ENCODE data around the gene SKI. TPM values are rescaled to one million over a fixed set of nuclear protein-coding genes. Genes with fewer than 3 reads are reported as not detected.

Gene SKI
- total RNA-seq, 1 experiment from 2014 or later, result 38.2 TPM

DNA sequence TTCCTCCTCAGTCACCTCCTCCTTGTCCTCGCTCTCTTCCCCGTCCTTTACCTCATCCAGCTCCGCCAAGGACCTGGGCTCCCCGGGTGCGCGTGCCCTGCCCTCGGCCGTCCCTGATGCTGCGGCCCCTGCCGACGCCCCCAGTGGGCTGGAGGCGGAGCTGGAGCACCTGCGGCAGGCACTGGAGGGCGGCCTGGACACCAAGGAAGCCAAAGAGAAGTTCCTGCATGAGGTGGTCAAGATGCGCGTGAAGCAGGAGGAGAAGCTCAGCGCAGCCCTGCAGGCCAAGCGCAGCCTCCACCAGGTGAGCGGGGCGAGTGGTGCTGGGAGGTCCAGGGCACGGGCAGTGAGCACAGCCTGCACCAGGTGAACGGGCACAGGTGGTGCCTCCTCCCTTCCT is 76.2 kb downstream of the SKI start:
- Histone ChIP-seq H3K4me3 (ENCODE audit: low read depth, low read length) (no peak overlapping the region), H3K4me1 (no peaks in the 10 kb centered on the region), H3K9me3 (no peaks in the 10 kb centered on the region), H3K36me3 (ENCODE audit: control insufficient read depth, insufficient read depth, low read length) (no peaks in the 10 kb centered on the region), H3K27me3 (replicated peaks; ENCODE audit: control insufficient read depth, insufficient read depth, low read length) (no peaks in the 10 kb centered on the region)
- H3K4me3 Mint-ChIP-seq (ENCODE audit: unreplicated experiment), result no peak overlapping the region
- peaks cover 43% of the 10 kb centered on the region for H3K36me3 Mint-ChIP-seq (ENCODE audit: insufficient read depth, unreplicated experiment)
- no peak overlapping the region for H3K27ac Mint-ChIP-seq (ENCODE audit: unreplicated experiment)
- H3K9me3 Mint-ChIP-seq (ENCODE audit: unreplicated experiment), result no peaks in the 10 kb centered on the region
- ChIA-PET POLR2A (no interaction called here), CTCF (no interaction called here)
- no peak for DNase-seq
- TF ChIP-seq, protein P1, sequence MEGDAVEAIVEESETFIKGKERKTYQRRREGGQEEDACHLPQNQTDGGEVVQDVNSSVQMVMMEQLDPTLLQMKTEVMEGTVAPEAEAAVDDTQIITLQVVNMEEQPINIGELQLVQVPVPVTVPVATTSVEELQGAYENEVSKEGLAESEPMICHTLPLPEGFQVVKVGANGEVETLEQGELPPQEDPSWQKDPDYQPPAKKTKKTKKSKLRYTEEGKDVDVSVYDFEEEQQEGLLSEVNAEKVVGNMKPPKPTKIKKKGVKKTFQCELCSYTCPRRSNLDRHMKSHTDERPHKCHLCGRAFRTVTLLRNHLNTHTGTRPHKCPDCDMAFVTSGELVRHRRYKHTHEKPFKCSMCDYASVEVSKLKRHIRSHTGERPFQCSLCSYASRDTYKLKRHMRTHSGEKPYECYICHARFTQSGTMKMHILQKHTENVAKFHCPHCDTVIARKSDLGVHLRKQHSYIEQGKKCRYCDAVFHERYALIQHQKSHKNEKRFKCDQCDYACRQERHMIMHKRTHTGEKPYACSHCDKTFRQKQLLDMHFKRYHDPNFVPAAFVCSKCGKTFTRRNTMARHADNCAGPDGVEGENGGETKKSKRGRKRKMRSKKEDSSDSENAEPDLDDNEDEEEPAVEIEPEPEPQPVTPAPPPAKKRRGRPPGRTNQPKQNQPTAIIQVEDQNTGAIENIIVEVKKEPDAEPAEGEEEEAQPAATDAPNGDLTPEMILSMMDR (IDR thresholded peaks at IDR 0.05; ENCODE audit: insufficient read depth in 1 of 2, low read depth in 1 of 2, low read length in 1 of 2, severe bottlenecking in 1 of 2, unreplicated experiment in 1 of 2), result no peak
- intact Hi-C loops (cut with micrococcal nuclease; ENCODE audit: unreplicated experiment), result no loop called here
- no peaks in the 10 kb centered on the region for H3K4me1 Mint-ChIP-seq (ENCODE audit: low read depth, unreplicated experiment)
- BruUV-seq (replicated peaks), result no TSS peak
- H3K27me3 Mint-ChIP-seq (ENCODE audit: insufficient read depth, unreplicated experiment), result no peaks in the 10 kb centered on the region

DNA sequence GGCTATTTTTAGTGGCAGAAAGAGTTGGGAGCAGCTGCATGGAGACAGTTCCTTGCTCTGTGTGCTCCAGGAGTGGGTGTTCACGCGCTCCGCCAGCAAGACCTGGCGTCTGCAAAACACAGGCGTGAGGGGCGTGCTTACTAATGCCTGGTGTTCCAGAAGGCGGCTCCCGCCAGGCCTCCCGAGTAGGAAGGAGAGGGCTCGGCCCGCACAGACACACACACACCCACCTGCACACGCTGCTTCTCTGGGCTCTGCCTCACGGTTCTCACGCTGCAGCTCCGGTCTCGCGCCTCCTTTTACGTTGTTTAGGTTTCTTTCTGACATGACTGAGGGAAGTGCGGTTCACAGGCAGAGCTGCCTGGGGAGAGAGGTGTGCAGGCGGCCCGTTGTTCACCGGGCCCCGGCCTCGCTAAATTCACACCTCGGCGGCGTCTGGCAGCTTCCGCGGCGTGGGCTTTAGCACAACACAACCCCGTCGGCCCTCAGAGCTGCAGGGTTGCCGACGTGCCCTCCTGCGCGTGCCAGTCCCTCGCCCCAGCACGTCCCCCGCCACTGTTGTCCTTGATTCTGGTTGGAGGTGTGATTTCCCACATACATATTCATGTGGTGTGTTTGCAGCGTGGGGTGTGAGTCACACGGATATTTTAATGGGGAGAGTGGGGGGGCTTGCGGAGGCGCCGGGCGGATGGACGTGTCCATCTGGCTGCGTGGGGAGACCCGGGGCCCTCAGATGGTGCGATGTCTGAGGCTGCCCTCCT is 77.0 kb downstream of the SKI start:
- no peak overlapping the region for H3K4me3 ChIP-seq (ENCODE audit: low read depth, low read length)
- H3K27me3 ChIP-seq (replicated peaks; ENCODE audit: control insufficient read depth, insufficient read depth, low read length), result no peaks in the 10 kb centered on the region
- Mint-ChIP-seq H3K4me1 (ENCODE audit: low read depth, unreplicated experiment) (no peaks in the 10 kb centered on the region), H3K36me3 (ENCODE audit: insufficient read depth, unreplicated experiment) (peaks cover 43% of the 10 kb centered on the region), H3K4me3 (ENCODE audit: unreplicated experiment) (no peak overlapping the region), H3K27me3 (ENCODE audit: insufficient read depth, unreplicated experiment) (no peaks in the 10 kb centered on the region), H3K9me3 (ENCODE audit: unreplicated experiment) (no peaks in the 10 kb centered on the region), H3K27ac (ENCODE audit: unreplicated experiment) (no peak overlapping the region)
- no peaks in the 10 kb centered on the region for H3K9me3 ChIP-seq
- TF ChIP-seq, protein P1 (IDR thresholded peaks at IDR 0.05; ENCODE audit: insufficient read depth in 1 of 2, low read depth in 1 of 2, low read length in 1 of 2, severe bottlenecking in 1 of 2, unreplicated experiment in 1 of 2), result no peak
- intact Hi-C loops (cut with micrococcal nuclease; ENCODE audit: unreplicated experiment), result no loop called here
- POLR2A ChIA-PET, result no interaction called here
- no TSS peak for BruUV-seq (replicated peaks)
- no peaks in the 10 kb centered on the region for H3K4me1 ChIP-seq
- CTCF ChIA-PET, result no interaction called here
- DNase-seq, result no peak
- H3K36me3 ChIP-seq (ENCODE audit: control insufficient read depth, insufficient read depth, low read length), result no peaks in the 10 kb centered on the region

DNA sequence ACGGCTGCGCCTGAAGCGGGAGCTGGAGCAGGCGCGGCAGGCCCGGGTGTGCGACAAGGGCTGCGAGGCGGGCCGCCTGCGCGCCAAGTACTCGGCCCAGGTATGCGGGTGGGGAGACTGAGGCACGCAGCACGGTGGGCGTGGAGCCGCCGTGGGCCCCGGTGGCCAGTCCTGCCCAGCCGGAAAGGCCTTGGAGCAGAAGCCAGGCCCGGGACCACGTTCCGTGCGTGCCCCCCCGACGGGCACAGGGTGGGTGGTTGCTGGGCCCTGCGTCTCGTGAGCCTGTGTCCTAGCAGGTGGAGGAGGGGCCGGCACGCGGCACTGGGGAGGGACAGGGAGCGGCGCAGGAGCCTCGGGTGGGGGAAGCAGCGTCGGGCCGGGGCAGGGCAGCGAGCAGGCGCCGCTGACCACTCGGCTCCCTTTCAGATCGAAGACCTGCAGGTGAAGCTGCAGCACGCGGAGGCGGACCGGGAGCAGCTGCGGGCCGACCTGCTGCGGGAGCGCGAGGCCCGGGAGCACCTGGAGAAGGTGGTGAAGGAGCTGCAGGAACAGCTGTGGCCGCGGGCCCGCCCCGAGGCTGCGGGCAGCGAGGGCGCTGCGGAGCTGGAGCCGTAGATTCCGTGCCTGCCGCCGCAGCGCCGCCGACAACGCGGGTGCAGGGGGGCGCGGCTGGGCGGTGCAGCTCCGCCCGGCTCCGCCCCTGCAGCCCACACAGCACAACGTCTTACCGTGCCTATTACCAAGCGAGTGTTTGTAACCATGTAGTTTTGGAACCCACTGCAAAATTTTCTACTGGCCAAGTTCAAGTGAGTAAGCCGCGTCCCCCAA is 78.2 kb downstream of the SKI start:
- Histone ChIP-seq H3K27me3 (replicated peaks; ENCODE audit: control insufficient read depth, insufficient read depth, low read length) (no peaks in the 10 kb centered on the region), H3K4me3 (ENCODE audit: low read depth, low read length) (no peak overlapping the region), H3K36me3 (ENCODE audit: control insufficient read depth, insufficient read depth, low read length) (no peaks in the 10 kb centered on the region), H3K9me3 (no peaks in the 10 kb centered on the region), H3K4me1 (peaks cover 3% of the 10 kb centered on the region; the same call in 1 of the 2 replicates)
- Mint-ChIP-seq H3K4me1 (ENCODE audit: low read depth, unreplicated experiment) (no peaks in the 10 kb centered on the region), H3K27me3 (ENCODE audit: insufficient read depth, unreplicated experiment) (no peaks in the 10 kb centered on the region), H3K9me3 (ENCODE audit: unreplicated experiment) (no peaks in the 10 kb centered on the region), H3K4me3 (ENCODE audit: unreplicated experiment) (no peak overlapping the region), H3K27ac (ENCODE audit: unreplicated experiment) (no peak overlapping the region), H3K36me3 (ENCODE audit: insufficient read depth, unreplicated experiment) (peaks cover 40% of the 10 kb centered on the region)
- intact Hi-C loops (cut with micrococcal nuclease; ENCODE audit: unreplicated experiment), result no loop called here
- ChIA-PET POLR2A (no interaction called here), CTCF (no interaction called here)
- TF ChIP-seq, protein P1 (IDR thresholded peaks at IDR 0.05; ENCODE audit: insufficient read depth in 1 of 2, low read depth in 1 of 2, low read length in 1 of 2, severe bottlenecking in 1 of 2, unreplicated experiment in 1 of 2), result no peak
- BruUV-seq (replicated peaks), result no TSS peak
- DNase-seq, result no peak
